Gastrocnemius medialis (tissue), 4 donors: ENCODE measurements around the gene ZNF408.
A peak's percentile ranks its signal among the peaks of the same experiment; 100 is the strongest.

ENCODE experiments used
- CTCF ChIP-seq, 5 experiments: fragments of 450-650 bp in 3 of 5; fragments of 200-600 bp in 2 of 5; sonication (generic) in 2 of 5; IDR thresholded peaks in 4 of 5; conservative IDR thresholded peaks in 1 of 5; 1 replicate in 4 of 5; 2 replicates in 1 of 5; pipeline ENCODE4 v1.5.1; 2016 to 2019; ENCODE audit warnings: antibody characterized with exemption in 5 of 5, mild to moderate bottlenecking in 3 of 5, moderate library complexity in 3 of 5
- POLR2A ChIP-seq, 2 donors: fragments of 450-650 bp; IDR thresholded peaks; one replicate each; pipeline ENCODE4 v1.6.1; 2017; ENCODE audit warnings: antibody characterized with exemption in 2 of 2, mild to moderate bottlenecking in 2 of 2, moderate library complexity in 2 of 2

- TF ChIP-seq CTCF (IDR thresholded peaks at IDR 0.05 in 4 of 5, conservative IDR thresholded peaks at IDR 0.05 in 1 of 5): peak in 3 of 5 experiments; percentile 35 to 53 (median 49)
- TF ChIP-seq POLR2A (IDR thresholded peaks at IDR 0.05): no peak
These were observed 31.1 kb upstream of the ZNF408 start for GRCh38 chr11:46669711-46670139.
